ENCODE measurements around the gene SLC30A10. TPM values are rescaled to one million over a fixed set of nuclear protein-coding genes. Genes with fewer than 3 reads are reported as not detected.
"Not testable (repeated sequence)": the region's sequence is repeated elsewhere in the genome, so short reads cannot be mapped to it uniquely, and the experiment has no call there.

The SLC30A10 gene
- total RNA-seq, 3 donors from 2014 or later, result 11.3 to 38.0 (median 34.3) TPM

- no peaks in the 10 kb centered on the region for H3K9me3 ChIP-seq
- H3K36me3 ChIP-seq (ENCODE audit: low read depth), result no peaks in the 10 kb centered on the region
- intact Hi-C loops (cut with DNase I, micrococcal nuclease), result no loop called here
- DNase-seq (no peak), ATAC-seq (no peak)
- TF ChIP-seq CTCF (IDR thresholded peaks at IDR 0.05), result no peak
- no peaks in the 10 kb centered on the region for H3K4me1 ChIP-seq (ENCODE audit: low read depth)
- H3K4me3 ChIP-seq, result no peak overlapping the region
Measured at GRCh38 chr1:219940707-219941106, 12.3 kb upstream of the SLC30A10 start.

GRCh38 chr1:219938706-219939105 is 10.3 kb upstream of the SLC30A10 start:
- ATAC-seq (peak; percentile 72), DNase-seq (no peak)
- TF ChIP-seq CTCF (IDR thresholded peaks at IDR 0.05), result no peak
- Histone ChIP-seq H3K9me3 (no peaks in the 10 kb centered on the region), H3K36me3 (ENCODE audit: low read depth) (no peaks in the 10 kb centered on the region), H3K4me3 (no peak overlapping the region), H3K4me1 (ENCODE audit: low read depth) (no peaks in the 10 kb centered on the region)
- intact Hi-C loops (cut with DNase I, micrococcal nuclease), result no loop called here

GRCh38 chr1:219933763-219934162 is 5.4 kb upstream of the SLC30A10 start:
- H3K9me3 ChIP-seq; H3K36me3 ChIP-seq (ENCODE audit: low read depth); ATAC-seq; H3K4me1 ChIP-seq (ENCODE audit: low read depth); H3K4me3 ChIP-seq; DNase-seq; intact Hi-C loops (cut with DNase I, micrococcal nuclease): not testable (repeated sequence)

GRCh38 chr1:219931033-219931432 is 2.7 kb upstream of the SLC30A10 start:
- Histone ChIP-seq H3K4me3 (no peak overlapping the region), H3K4me1 (ENCODE audit: low read depth) (peaks cover 11% of the 10 kb centered on the region), H3K36me3 (ENCODE audit: low read depth) (no peaks in the 10 kb centered on the region), H3K9me3 (no peaks in the 10 kb centered on the region)
- DNase-seq (no peak), ATAC-seq (no peak)
- intact Hi-C loops (cut with DNase I, micrococcal nuclease), result no loop called here
- no peak for TF ChIP-seq CTCF (IDR thresholded peaks at IDR 0.05)

GRCh38 chr1:219928791-219929118 is 398 bp upstream of the SLC30A10 start:
- Histone ChIP-seq H3K4me1 (ENCODE audit: low read depth) (peaks cover 11% of the 10 kb centered on the region), H3K4me3 (no peak overlapping the region), H3K9me3 (no peaks in the 10 kb centered on the region), H3K36me3 (ENCODE audit: low read depth) (no peaks in the 10 kb centered on the region)
- peak; percentile 37 for ATAC-seq
- no peak for TF ChIP-seq CTCF (IDR thresholded peaks at IDR 0.05)
- intact Hi-C loops (cut with DNase I, micrococcal nuclease), result no loop called here
- peak in 2 of 3 donors; percentile 32 to 60 for DNase-seq

GRCh38 chr1:219927298-219927955 is 930 bp downstream of the SLC30A10 start:
- Histone ChIP-seq H3K36me3 (ENCODE audit: low read depth) (no peaks in the 10 kb centered on the region), H3K9me3 (no peaks in the 10 kb centered on the region), H3K4me3 (no peak overlapping the region), H3K4me1 (ENCODE audit: low read depth) (peaks cover 11% of the 10 kb centered on the region)
- intact Hi-C loops (cut with DNase I, micrococcal nuclease), result no loop called here
- ATAC-seq (no peak), DNase-seq (no peak)
- TF ChIP-seq CTCF (IDR thresholded peaks at IDR 0.05), result no peak

All from mucosa of descending colon (tissue), 3 donors.